Stimulated activated CD8-positive, alpha-beta memory T cell treated with anti-CD3 and anti-CD28 coated beads, Interleukin-4, amount 100 ng/mL, for 4 hours (primary cell): ENCODE measurements around the gene RASAL1.
A peak's percentile ranks its signal among the peaks of the same experiment; 100 is the strongest.

Source experiments
- DNase-seq, 2 donors: peaks; one replicate each; pipeline ENCODE4 v3.0.0-alpha.2; 2020; ENCODE audit warnings: low read depth in 2 of 2, low spot score in 1 of 2

RASAL1 gene, protein sequence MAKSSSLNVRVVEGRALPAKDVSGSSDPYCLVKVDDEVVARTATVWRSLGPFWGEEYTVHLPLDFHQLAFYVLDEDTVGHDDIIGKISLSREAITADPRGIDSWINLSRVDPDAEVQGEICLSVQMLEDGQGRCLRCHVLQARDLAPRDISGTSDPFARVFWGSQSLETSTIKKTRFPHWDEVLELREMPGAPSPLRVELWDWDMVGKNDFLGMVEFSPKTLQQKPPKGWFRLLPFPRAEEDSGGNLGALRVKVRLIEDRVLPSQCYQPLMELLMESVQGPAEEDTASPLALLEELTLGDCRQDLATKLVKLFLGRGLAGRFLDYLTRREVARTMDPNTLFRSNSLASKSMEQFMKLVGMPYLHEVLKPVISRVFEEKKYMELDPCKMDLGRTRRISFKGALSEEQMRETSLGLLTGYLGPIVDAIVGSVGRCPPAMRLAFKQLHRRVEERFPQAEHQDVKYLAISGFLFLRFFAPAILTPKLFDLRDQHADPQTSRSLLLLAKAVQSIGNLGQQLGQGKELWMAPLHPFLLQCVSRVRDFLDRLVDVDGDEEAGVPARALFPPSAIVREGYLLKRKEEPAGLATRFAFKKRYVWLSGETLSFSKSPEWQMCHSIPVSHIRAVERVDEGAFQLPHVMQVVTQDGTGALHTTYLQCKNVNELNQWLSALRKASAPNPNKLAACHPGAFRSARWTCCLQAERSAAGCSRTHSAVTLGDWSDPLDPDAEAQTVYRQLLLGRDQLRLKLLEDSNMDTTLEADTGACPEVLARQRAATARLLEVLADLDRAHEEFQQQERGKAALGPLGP

DNA sequence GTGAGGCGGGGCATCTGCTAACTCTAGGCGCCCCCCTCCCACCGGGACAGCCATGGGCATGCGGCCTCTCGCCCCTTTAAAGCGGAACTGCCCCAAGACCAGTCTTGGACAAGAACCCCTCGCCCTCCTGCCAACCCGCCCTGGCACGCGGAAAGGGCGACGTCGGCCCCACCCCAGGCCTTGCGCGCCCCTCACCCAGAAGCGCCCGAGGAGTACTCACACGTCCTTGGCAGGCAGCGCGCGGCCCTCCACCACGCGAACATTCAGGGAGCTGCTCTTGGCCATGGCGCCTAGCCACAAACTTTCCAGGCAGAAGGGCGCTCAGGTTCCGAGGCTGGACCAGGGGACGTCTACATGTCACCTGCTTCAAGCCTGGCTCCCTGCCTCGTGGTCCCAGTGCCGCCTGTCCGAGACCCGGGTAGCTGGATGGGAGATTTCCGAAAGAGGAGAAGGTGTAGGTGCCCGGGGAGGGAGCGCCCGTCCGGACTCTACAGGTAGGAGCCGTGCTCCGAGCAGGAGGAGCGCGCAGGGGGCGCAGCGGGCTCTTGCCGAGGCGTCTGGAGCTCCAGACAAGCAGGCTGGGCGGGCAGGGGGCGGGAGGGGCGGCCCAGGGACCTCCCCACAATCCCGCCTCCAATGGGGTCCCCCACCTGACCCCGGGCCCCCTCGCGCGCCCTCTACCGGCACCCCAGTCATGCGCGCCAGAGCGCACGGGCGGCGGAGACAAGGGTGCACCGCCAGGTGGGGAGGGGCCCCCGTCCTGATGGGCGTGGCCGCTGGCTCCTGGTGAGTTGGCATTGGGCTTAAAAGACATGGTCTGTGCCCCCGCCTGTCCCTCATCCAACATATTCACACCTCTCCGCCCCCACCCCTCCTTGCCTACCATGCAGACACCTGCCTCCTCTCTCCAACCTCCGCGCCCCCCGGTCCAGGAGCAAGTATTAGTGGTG is at the start of gene RASAL1:
Gene RASAL1, minus strand, starts transcription at position 584 of the 950 bp plus-strand sequence. Its CDS starts 299 bp downstream, at position 285.
- DNase-seq = peak; percentile 33 to 36

DNA sequence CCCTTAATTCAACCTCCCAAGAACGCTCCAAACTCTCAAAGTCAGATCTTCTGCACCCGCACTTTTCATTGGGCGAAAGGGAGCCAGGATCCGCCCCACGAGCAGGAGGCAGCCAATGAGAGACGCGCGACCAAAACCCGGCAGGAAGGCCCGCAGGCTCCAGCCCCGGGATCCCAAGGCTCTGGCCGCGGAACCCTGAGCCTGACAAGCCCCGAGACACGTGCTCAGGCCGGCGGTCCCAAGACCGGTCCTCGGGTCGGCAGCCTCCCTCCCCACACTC is 49.3 kb upstream of the RASAL1 start:
- peak; percentile 66 to 76 for DNase-seq

DNA sequence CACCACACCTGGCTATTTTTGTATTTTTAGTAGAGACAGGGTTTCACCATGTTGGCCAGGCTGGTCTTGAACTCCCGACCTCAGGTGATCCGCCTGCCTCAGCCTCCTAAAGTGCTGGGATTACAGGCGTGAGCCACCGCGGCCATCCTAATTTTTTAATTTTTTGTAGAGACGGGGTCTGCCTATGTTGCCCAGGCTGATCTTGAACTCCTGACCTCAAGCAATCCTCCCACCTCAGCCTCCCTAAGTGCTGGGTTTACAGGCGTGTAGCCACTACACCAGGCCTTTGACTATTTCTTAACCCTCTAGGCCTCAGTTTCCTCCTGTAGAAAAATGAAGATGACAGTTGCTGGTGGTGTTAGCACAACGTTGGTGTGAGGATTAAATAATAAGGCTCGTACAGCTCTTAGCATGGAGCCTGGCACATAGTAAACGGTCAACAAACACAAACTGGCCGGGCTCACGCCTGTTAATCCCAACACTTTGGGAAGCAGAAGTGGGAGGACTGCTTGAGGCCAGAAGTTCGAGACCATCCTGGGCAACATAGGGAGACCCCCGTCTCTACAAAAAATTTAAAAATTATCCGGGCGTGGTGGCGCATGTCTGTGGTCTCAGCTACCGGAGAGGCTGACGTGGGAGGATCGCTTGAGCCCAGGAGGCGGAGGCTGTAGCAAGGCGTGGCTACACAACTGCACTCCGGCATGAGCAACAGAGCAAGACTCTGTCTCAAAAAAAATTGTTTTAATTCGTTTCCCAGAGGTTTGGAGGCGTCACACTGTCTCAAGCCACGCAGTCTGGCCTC is 48.7 kb upstream of the RASAL1 start:
- peak; percentile 37 to 46 for DNase-seq

DNA sequence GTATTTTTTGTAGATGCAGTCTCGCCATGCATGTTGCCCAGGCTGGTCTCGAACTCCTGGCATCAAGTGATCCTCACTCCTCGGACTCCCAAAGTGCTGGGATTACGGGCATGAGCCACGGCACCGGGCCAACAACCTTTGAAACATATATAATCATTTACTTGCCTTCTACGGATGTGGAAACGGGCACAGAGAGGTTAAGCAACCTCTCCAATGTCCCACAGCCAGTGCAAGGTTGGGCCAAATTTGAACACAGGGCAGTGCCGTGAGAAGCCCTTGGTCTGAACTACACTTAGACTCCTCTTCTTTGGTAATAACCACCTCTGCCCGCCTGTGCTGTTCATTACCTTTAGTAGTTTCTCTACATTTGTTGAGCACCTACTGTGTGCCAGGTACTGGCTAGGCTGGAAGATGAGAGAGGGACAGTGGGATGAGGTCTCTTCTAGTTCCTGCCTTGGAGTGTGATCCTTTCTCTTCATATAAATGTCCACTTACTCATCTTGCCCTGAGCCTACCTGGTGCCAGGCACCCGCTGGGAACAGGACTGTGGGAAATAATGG is 47.5 kb upstream of the RASAL1 start:
- no peak for DNase-seq

DNA sequence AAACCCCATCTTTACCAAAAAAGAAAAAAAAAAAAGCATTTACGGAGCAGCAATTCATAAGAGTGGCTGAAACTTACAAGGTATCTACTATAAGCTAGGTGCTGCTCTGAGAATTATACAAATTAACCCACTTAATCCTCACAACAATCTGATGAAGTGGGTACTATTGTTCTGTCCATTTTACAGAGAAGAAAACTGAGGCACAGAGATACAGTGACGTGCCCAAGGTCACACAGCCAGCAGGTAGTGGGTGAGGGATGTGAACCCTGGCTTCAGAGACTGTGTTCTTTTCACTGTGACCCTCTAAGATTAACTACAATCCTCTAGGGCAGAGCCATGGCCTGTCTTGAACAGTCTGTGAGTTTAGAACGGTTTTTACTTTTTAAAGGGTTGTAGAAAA is 46.4 kb upstream of the RASAL1 start:
- DNase-seq = no peak

DNA sequence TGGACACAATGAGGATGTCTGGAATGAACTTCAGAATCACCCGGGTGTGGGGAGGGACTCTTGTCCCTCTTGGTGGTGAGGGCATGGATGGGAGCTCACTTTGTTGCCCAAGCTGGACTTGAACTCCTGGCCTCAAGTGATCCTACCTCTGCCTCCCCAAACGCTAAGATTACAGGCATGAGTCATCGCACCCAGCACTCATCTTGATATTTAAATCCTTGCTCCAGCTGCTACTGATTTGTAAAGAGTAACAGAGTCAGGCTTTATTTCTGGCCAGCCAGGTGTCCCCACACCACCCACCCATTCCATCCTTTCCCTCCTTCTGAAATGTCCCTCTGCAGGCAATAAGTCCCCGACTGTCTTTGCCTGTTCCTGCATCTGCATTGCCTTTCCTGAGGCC is 44.8 kb upstream of the RASAL1 start:
- DNase-seq = no peak

DNA sequence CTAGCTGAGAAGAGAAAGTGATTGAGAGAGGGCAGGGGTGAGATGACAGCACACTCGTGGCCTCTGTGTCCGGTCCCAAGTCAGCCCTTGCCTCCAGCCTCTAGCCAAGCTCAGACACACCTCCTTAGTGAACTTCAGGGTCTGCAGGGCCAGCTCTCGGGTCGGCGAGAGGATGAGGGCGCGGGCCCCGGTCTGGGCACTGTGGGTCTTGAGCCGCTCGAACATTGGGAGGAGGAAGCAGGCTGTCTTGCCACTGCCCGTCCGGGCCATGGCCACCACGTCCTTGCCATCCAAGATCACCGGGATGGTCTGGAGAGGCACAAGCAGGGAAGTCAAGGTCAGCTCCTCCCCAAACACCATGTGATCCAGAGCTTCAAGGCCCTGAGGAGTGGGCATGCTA is 43.5 kb upstream of the RASAL1 start:
- no peak for DNase-seq

DNA sequence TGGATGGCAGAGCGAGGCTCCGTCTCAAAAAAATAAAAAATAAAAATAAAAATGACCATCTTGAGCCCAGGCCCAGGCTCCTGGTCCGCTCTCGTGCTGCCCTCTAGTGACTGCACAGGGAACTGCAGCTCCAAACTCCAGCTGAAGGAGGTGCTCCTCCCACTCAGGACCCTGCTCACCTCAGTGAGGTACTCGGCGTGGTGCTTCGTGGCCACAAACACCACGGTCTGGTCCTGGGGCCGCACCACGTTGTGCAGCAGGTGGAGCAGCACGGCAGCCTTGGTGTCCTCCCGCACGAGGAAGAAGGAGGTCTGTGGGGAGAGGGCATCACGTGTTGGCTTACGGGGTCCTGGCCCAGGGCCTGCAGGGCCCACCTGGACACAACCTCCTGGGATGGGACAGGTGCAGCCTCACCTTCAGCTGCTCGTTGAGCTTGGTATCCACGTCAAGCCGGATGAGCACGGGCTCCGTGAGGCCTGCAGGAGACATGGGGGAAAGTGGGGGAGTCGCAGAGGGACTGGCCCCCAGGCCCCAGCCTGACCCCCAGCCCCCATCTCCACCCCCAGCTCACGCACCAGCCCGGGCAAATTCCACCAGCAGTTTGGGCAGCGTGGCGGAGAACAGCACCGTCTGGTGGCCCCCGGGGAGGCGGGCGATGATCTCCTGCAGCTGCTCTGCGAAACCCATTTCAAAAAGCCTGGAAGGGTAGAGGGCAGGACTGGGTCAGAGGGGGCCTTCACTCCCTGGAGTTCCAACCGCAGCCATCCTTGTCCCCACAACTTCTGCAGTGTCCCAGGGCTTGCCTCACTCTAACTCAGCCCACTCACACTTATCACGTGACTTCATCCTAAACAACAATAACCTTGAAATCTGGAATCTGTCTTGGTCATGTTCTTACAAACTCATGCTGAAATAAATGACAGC is 39.2 kb upstream of the RASAL1 start:
- peak; percentile 53 to 73 for DNase-seq

DNA sequence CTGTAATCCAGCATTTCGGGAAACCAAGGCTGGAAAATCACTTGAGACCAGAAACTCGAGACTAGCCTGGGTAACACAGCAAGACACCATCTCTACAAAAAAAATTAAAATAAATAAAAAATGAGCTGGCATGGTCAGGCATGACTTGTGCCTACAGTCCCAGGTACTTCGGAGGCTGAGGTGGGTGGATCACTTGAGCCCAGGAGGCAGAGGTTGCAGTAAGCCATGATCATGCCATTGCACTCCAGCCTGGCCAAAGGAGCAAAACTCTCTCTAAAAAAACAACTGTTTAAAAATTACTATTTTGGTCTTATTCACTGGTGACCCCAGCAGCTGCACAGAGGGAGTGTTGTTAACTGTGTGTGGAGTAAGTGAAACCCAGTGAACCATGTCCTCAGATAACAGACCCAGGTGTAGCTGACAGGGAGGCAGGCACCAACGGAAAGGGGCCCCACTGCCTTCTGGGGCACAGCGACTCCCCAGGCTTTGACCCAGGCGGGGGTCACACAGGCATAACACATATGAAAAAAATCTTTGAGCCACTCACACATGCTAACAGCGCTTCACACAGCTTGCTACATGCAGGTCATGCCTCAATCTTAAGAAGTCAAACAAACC is 37.6 kb upstream of the RASAL1 start:
- no peak for DNase-seq

DNA sequence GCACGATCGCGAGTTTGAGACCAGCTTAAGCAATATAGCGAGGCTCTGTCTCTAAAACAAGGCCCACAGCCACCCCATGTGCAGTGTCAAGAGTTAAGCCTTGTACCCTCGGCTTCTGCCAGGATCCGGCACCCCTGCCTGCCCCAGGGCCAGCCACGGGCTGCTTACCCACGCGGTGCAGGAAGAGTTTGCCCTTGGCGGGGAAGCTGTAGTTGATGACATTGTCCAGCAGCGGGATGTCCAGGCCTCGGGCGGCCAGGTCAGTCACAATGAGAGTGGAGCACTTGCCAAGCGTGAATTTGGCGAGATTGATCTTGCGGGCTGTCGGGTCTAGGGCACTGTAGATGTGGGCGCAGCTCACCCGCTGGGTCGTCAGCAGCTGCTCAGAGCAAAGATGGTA is 36.6 kb upstream of the RASAL1 start:
- DNase-seq = no peak

DNA sequence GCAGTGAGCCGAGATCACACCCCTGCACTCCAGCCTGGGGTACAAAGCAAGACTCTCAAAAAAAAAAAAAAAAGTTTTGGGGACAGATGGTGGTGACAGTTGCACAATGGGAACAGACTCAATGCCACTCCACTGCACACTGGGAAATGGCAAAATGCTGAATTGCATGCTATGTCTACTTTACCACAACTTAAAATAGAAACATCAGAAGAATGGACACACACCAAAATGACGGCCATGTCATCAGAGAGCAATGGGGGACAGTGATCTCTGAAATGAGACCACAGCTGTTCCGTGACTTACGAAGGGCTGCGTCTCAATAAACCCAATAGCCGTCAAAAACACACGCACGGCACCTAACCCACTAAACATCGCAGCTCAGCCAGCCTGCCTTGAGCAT is 36.0 kb upstream of the RASAL1 start:
- no peak for DNase-seq

DNA sequence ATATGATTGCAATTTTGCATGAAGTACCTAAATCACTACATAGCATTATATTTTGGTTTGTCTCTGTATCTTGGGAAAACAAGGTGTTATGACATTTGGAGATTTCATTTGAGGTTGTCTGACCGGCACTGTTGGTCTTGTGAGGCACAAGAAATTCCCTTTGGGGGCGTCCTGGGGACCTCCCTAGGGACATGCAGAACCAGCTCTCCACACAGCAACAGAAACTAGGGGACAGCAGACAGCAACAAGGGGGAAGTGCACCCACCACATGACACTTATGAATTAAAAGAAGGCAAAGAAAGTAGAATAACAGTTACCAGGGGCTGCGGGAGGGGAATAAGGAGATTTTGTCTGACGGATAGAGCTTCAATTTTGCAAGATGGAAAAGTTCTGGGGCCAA is 35.4 kb upstream of the RASAL1 start:
- DNase-seq = no peak

DNA sequence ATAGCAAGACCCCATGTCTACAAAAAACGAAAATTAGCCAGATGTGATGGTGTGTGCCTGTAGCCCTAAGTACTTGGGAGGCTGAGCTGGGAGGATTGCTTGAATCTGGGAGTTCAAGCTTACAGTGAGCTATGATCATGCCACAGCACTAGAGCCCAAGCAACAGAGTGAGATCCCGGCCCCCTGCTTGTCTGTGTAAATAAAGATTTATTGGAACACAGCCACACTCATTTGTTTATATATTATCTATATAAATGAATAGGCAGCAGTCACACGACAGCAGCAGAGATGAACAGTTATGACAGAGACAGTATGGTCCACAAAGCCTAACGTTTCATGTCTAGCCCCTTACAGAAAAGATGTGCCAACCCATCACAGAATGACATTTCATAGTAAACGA is 34.9 kb upstream of the RASAL1 start:
- no peak for DNase-seq

DNA sequence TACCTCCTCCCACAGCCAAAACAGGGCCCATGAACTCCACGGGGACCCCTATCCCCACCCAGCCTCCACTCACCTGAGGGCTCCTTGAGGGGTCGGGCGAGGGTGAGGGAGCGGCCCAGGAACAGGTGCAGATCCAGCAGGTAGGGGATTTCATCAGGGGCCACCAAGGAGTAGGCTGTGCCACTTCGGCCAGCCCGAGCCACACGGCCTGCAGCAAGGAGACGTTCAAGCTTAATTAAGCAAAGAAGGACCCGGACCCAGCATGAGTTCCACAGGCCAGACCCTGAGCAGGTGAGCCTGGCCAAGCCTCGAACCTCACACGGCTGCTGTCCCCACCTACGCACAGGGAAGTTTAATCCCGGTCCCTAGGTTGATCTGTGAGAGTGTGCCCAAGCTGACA is 34.1 kb upstream of the RASAL1 start:
- no peak for DNase-seq

DNA sequence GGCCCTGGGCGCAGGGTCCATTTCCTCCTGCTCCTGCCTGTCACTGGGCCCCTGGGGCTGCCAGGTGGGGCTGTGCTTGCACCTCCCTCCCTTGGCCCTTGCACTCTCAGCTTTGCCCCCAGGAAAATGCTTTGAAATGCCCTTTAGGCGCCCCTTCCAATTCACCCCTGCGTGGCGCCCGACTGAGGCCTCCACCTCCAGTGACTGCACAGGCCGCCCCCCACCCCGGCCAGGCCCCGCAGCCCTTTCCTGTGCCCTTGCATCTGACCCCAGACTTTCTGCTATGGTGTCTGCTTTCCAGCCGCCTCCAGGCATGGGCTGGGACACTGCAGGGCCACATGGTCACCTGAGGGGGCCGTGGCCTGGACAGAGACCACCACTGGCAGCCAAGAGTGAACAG is 32.3 kb upstream of the RASAL1 start:
- DNase-seq = no peak

DNA sequence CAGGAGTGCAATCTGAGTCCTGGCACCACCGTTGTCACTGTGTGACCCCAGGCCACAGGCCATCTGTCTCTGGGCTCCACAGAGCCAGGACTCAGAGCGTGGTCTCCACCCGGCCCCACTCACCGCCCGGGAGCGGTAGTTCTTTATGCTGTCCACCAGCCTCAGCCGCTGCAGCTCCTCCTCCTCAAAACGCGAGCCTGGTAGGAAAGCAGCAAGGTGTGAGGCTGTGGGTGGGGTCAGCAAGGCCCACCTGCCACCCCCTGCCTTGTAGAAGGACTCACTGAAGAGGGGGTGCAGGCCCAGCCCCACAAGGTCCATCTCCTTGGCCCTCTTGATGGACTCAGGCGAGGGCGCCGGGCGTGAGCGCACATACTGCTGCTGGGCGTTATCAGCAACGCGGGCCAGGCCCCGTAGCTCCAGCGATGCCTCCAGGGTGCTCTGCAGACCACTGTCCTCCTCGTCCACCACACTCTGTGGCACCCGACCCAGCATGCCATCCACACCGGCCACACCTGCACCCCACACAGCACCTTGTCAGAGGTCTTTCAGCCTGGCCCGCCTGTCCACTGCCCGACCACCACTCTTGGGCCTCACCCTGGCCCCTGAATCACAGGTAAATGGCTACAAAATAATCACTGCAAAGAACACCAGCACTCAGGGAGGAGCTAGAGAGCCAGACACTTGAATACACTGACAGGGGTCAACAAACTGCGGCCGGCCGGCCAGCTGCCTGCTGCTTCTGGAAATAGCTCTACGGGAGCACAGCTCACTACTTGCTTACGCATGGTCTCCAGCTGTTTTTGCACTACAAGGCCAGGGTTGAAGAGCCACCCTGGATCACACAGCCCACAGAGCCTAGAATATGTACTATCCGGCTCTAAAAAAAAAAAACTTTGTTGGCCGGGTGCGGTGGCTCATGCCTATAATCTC is 30.2 kb upstream of the RASAL1 start:
- no peak for DNase-seq

DNA sequence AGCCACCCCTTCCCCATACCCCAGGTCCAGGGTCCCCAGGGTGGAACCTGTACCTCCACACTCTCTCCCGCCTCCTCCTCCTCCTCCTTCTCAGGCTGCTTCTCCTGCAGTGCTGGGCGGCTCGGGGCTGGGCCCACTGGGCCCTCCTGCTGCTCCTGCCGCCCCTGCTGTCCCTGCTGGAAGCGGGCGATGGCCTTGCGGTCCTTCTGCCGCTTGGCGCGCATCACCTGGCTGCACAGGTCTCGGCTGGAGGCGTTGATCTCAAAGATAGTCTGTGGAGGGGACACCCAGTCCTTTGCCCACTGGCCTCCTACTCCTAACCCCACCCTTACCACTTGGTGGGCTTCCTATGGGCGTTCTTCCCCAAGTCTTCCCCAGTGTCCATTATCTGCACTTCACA is 28.5 kb upstream of the RASAL1 start:
- DNase-seq = no peak

DNA sequence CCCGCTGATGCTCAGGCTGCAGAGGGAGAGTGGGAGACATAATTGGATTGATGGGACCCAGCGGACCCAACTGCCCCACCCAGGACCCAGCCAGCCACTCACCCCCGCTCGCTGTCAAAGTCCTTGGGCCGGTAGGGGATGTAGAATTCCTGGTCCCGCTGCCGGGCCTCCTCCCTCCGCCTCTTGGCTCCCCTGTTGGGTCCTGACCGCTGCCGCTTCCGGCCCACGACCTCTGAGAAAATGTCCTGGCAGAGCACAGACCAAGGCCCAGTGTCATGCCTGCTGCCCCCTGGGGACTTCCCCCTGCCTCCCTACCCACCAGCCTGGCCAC is 27.4 kb upstream of the RASAL1 start:
- DNase-seq = no peak
